ENCODE data around the gene FGD2. TPM values are rescaled to one million over a fixed set of nuclear protein-coding genes. Genes with fewer than 3 reads are reported as not detected.

The FGD2 gene
- total RNA-seq, 1 experiment from 2014 or later: 0.19 TPM

DNA sequence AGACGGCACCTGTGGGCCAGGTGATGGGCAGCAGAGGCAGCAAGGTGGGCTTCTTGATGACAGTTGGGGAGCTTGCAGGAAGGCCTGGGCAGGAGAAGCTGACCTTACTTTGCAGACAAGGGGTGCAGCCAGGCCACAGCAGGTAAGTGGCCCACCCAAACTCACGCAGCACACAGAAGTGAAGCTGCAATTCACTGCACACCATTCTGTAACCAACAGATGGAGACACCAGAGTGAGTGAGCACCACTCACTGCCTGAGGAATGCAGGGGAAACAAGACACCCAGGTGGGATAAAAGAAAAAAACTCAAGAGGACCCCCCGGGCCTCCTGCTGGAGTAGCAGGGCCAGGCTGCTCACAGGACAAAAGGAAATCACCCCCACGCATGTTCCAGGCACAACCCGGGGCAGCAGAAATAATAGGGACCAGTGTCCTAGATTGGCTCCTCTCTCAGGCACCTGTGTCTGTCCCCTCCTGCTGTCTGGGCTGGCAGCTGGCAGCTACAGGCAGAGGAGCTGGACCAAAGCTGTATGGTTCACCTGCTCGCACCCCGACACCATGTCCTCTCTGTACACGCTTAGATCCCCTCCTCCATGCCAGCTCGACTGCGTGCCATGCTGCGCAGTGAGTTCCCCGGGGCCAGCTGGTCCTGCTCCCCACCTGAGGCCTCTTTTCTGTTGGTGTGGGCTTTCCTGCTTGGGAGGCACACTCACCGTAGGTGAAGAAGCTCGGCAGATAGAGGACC lies 24.4 kb upstream of the FGD2 start:
- BruUV-seq (replicated peaks): no TSS peak

DNA sequence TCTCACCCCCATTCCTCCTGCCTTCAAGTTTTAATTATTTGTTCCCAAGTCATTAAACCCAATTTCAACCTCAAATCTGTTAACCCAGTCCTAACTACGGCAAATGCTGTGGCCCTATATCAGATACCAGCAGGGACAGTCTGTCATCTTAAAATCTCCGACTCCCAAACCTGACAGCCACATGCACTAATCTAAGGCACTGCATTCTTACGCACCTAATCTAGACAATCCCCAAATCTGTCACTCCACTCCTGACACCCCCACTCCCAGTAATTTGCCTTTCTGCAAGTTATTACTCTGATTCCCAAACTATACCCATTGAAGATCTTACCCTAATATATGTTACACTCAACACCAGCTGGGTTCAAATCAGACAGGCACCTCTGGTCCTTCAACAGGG lies 21.9 kb upstream of the FGD2 start:
- CTCF ChIA-PET: no interaction called here

More for the DNA sequence above, 24.4 kb upstream of the FGD2 start:
- DNase-seq: no peak
- intact Hi-C loops (cut with micrococcal nuclease; ENCODE audit: unreplicated experiment): loop anchor here (10.0 kb wide), 1 partner anchor 66 kb away; no protein-coding TSS in a partner anchor
- Mint-ChIP-seq H3K9me3 (ENCODE audit: low read depth, unreplicated experiment) (no peaks in the 10 kb centered on the region), H3K27me3 (ENCODE audit: unreplicated experiment) (no peaks in the 10 kb centered on the region), H3K4me3 (ENCODE audit: low read depth, unreplicated experiment) (peak overlapping the region; percentile 17), H3K36me3 (ENCODE audit: insufficient read depth, unreplicated experiment) (peaks cover 8% of the 10 kb centered on the region), H3K27ac (ENCODE audit: unreplicated experiment) (peak overlapping the region; percentile 5), H3K4me1 (ENCODE audit: low read depth, unreplicated experiment) (peaks cover 28% of the 10 kb centered on the region)
- CTCF ChIA-PET: interaction anchor here (1.0 kb wide), 2 partner anchors 17 to 67 kb away, joined by 3 read pairs; no protein-coding TSS in a partner anchor
- TF ChIP-seq, protein P1, sequence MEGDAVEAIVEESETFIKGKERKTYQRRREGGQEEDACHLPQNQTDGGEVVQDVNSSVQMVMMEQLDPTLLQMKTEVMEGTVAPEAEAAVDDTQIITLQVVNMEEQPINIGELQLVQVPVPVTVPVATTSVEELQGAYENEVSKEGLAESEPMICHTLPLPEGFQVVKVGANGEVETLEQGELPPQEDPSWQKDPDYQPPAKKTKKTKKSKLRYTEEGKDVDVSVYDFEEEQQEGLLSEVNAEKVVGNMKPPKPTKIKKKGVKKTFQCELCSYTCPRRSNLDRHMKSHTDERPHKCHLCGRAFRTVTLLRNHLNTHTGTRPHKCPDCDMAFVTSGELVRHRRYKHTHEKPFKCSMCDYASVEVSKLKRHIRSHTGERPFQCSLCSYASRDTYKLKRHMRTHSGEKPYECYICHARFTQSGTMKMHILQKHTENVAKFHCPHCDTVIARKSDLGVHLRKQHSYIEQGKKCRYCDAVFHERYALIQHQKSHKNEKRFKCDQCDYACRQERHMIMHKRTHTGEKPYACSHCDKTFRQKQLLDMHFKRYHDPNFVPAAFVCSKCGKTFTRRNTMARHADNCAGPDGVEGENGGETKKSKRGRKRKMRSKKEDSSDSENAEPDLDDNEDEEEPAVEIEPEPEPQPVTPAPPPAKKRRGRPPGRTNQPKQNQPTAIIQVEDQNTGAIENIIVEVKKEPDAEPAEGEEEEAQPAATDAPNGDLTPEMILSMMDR (IDR thresholded peaks at IDR 0.05; ENCODE audit: unreplicated experiment): no peak

DNA sequence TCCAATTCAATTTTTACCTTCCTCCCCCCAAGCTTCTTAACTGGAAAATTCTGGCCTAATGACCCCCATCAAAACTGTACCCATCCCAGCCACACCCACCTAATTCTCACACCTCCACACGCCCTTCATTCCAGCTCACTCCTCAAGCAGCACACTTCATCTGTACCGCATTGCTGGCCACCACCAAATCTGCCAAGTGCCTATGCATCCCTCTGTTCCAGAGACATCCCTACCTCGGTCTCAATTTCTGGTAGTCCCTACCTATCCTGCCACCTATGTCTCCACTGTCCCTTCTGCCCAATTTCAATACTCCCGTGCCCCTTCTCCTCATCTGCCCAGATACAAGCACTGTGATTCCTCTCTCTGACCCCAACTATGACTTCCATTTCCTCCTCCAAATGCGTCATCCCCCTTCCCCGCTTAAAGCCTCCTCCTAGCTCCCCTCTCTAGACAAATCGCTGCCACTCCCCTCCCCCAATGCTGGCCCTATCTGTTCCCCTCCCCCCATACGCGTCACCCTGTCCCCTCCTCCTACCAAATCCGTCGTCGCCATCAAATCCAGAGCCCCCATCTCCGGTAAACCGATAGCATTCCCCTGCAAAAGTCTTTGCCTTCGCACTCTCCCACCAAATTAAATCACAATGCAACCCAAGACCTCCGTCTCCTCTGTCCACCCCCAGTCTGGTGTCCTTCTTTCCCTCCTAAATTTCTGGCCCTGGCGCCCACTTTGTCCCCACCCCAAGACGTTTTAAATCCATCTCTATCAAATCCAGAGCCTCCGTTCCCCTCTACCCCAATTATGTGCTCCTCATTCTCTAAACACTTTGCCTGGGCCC lies 20.7 kb upstream of the FGD2 start:
- Mint-ChIP-seq H3K4me3 (ENCODE audit: low read depth, unreplicated experiment) (no peak overlapping the region), H3K4me1 (ENCODE audit: low read depth, unreplicated experiment) (peaks cover 41% of the 10 kb centered on the region), H3K27ac (ENCODE audit: unreplicated experiment) (no peak overlapping the region), H3K9me3 (ENCODE audit: low read depth, unreplicated experiment) (no peaks in the 10 kb centered on the region), H3K36me3 (ENCODE audit: insufficient read depth, unreplicated experiment) (no peaks in the 10 kb centered on the region), H3K27me3 (ENCODE audit: unreplicated experiment) (peaks cover 9% of the 10 kb centered on the region)
- CTCF ChIA-PET: interaction anchor here (1.0 kb wide), 1 partner anchor 71 kb away, joined by 4 read pairs; no protein-coding TSS in a partner anchor
- TF ChIP-seq, protein P1 (IDR thresholded peaks at IDR 0.05; ENCODE audit: unreplicated experiment): no peak
- no TSS peak for BruUV-seq (replicated peaks)
- DNase-seq: peak; percentile 61
- intact Hi-C loops (cut with micrococcal nuclease; ENCODE audit: unreplicated experiment): loop anchor here (10.0 kb wide), 1 partner anchor 70 kb away; no protein-coding TSS in a partner anchor

More for the DNA sequence above, 21.9 kb upstream of the FGD2 start:
- no peak overlapping the region for H3K27ac Mint-ChIP-seq (ENCODE audit: unreplicated experiment)
- TF ChIP-seq, protein P1 (IDR thresholded peaks at IDR 0.05; ENCODE audit: unreplicated experiment): no peak
- H3K9me3 Mint-ChIP-seq (ENCODE audit: low read depth, unreplicated experiment): no peaks in the 10 kb centered on the region
- H3K4me3 Mint-ChIP-seq (ENCODE audit: low read depth, unreplicated experiment): no peak overlapping the region
- no peaks in the 10 kb centered on the region for H3K27me3 Mint-ChIP-seq (ENCODE audit: unreplicated experiment)
- DNase-seq: no peak
- H3K36me3 Mint-ChIP-seq (ENCODE audit: insufficient read depth, unreplicated experiment): no peaks in the 10 kb centered on the region
- peaks cover 44% of the 10 kb centered on the region for H3K4me1 Mint-ChIP-seq (ENCODE audit: low read depth, unreplicated experiment)
- no TSS peak for BruUV-seq (replicated peaks)
- intact Hi-C loops (cut with micrococcal nuclease; ENCODE audit: unreplicated experiment): loop anchor here (10.0 kb wide), 1 partner anchor 69 kb away; no protein-coding TSS in a partner anchor

DNA sequence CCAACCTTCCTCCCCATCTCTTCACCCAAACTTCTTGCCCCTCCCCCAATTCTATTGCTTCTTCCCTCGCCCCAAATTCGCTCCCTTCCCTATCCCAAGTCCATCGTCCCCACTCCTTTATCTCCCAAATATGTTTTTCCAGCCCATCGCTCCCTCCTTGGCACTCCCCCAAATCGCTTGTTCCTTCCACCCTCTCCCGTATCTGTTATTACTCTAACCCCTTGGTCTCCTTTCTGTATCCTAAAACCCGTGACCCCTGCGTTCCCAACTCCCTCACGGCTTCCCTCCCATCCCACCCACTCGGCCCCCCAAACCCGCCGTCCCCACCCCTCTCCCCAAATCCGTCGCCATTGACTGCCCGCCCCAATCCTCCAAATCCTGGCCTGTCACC lies 20.0 kb upstream of the FGD2 start:
- intact Hi-C loops (cut with micrococcal nuclease; ENCODE audit: unreplicated experiment): loop anchor here (10.0 kb wide), 1 partner anchor 71 kb away; no protein-coding TSS in a partner anchor
- Mint-ChIP-seq H3K4me1 (ENCODE audit: low read depth, unreplicated experiment) (peaks cover 34% of the 10 kb centered on the region), H3K4me3 (ENCODE audit: low read depth, unreplicated experiment) (no peak overlapping the region), H3K9me3 (ENCODE audit: low read depth, unreplicated experiment) (no peaks in the 10 kb centered on the region), H3K36me3 (ENCODE audit: insufficient read depth, unreplicated experiment) (no peaks in the 10 kb centered on the region), H3K27ac (ENCODE audit: unreplicated experiment) (no peak overlapping the region), H3K27me3 (ENCODE audit: unreplicated experiment) (peaks cover 9% of the 10 kb centered on the region)
- DNase-seq: no peak
- CTCF ChIA-PET: interaction anchor here (0.6 to 1.5 kb wide), 4 partner anchors 32 to 193 kb away, joined by 4 to 14 read pairs (median 8); partner anchors contain the start of gene C6orf89
- BruUV-seq (replicated peaks): no TSS peak
- TF ChIP-seq, protein P1 (IDR thresholded peaks at IDR 0.05; ENCODE audit: unreplicated experiment): no peak
